ENCODE data around the gene JAZF1. TPM values are rescaled to one million over a fixed set of nuclear protein-coding genes. Genes with fewer than 3 reads are reported as not detected.

Gene JAZF1
- total and polyA plus RNA-seq, 9 donors: 10.4 to 36.0 (median 19.9) TPM

DNA sequence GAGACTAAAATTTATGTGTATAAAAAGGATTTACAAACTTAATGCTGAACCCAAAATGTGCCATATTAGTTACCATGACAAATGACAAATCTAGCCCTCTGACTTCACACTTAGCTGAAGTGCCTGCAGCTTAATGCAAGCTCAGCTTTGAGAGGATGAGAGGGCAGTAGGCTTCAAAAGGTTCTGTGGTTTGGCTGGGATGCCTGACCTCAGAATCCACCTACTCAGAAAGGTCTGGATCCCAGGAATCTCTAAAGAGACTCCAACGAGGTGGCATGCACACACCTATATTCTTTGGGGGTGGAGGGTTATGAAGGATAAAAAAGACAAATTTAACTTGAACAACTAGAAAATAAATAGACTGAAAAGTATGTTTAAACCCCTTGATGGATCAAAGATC, 227.2 kb downstream of the JAZF1 start:
- Histone ChIP-seq H3K36me3 (no peaks in the 10 kb centered on the region), H3K4me3 (no peak overlapping the region), H3K27ac (no peak overlapping the region), H3K9me3 (no peaks in the 10 kb centered on the region), H3K27me3 (no peaks in the 10 kb centered on the region), H3K4me1 (ENCODE audit: insufficient read depth) (no peaks in the 10 kb centered on the region)
- intact Hi-C loops (cut with DNase I): no loop called here
- TF ChIP-seq CTCF (IDR thresholded peaks at IDR 0.05) (no peak), POLR2A (IDR thresholded peaks at IDR 0.05) (no peak), EP300 (IDR thresholded peaks at IDR 0.05) (no peak)
- DNase-seq: no peak
- WGBS, 3 donors: 45 to 60% (median 58%) methylated on average over 1 of the region's 1 CpG

GRCh38 chr7:27952456-27953285, 227.9 kb downstream of the JAZF1 start:
- no peak overlapping the region for H3K27ac ChIP-seq
- no peak overlapping the region for H3K4me3 ChIP-seq
- no peak for DNase-seq
- WGBS, 3 donors: 59 to 88% (median 73%) methylated on average over 3 of the region's 3 CpGs
- no peak for TF ChIP-seq EP300 (IDR thresholded peaks at IDR 0.05)
- no peak for TF ChIP-seq CTCF (IDR thresholded peaks at IDR 0.05)
- TF ChIP-seq POLR2A (IDR thresholded peaks at IDR 0.05): no peak
- H3K9me3 ChIP-seq: no peaks in the 10 kb centered on the region
- H3K27me3 ChIP-seq: no peaks in the 10 kb centered on the region
- intact Hi-C loops (cut with DNase I): no loop called here
- no peaks in the 10 kb centered on the region for H3K36me3 ChIP-seq
- H3K4me1 ChIP-seq (ENCODE audit: insufficient read depth): peaks cover 2% of the 10 kb centered on the region

DNA sequence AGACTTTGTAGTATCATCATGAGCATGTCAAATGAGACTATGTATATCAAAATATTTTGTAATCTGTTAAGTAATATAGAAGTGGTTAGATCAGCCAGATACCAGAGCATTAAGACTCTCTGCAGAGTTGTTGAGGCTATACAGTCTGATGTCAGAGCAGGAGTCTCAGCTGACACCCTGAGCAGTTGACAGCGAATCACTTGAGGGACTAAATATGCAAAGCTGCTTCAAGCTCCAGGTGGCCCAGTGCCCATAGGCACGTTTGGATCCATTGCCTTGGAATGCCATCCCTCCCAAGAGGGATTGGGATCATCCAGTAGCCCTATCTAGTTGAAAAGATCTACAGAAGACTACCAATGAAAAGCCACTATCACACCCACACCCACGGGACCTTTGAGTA, 230.5 kb downstream of the JAZF1 start:
- Histone ChIP-seq H3K27ac (no peak overlapping the region), H3K4me1 (ENCODE audit: insufficient read depth) (peaks cover 2% of the 10 kb centered on the region), H3K27me3 (no peaks in the 10 kb centered on the region), H3K36me3 (no peaks in the 10 kb centered on the region), H3K9me3 (no peaks in the 10 kb centered on the region), H3K4me3 (no peak overlapping the region)
- DNase-seq: no peak
- TF ChIP-seq POLR2A (IDR thresholded peaks at IDR 0.05) (no peak), CTCF (IDR thresholded peaks at IDR 0.05) (no peak), EP300 (IDR thresholded peaks at IDR 0.05) (no peak)
- 75 to 86% (median 79%) methylated on average over 3 of the region's 3 CpGs for WGBS, 3 donors
- intact Hi-C loops (cut with DNase I): no loop called here

DNA sequence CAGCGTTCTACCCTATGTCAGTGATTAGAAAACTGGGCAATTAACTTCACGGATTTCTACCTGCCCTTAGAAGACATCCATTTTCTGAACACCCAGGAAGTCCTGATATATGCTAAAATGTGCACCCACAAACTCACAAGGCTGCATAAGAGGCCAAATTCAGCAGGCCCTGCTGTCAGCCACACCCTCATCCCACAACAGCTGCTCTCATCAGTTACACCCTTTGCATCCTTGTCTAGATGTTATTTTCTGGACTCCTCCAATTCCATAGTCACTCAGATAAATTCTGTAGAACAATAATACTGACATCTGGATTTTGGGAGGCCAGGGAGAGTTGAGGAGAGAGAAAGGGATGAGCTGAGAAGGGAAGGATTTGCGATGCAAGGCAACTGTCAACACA, 231.7 kb downstream of the JAZF1 start:
- H3K4me1 ChIP-seq (ENCODE audit: insufficient read depth): peaks cover 2% of the 10 kb centered on the region
- TF ChIP-seq EP300 (IDR thresholded peaks at IDR 0.05) (no peak), CTCF (IDR thresholded peaks at IDR 0.05) (no peak), POLR2A (IDR thresholded peaks at IDR 0.05) (no peak)
- DNase-seq: no peak
- WGBS, 3 donors: 92 to 95% (median 93%) methylated on average over 3 of the region's 3 CpGs
- H3K27ac ChIP-seq: no peak overlapping the region
- H3K27me3 ChIP-seq: no peaks in the 10 kb centered on the region
- intact Hi-C loops (cut with DNase I): no loop called here
- H3K4me3 ChIP-seq: no peak overlapping the region
- no peaks in the 10 kb centered on the region for H3K36me3 ChIP-seq
- H3K9me3 ChIP-seq: no peaks in the 10 kb centered on the region
